Nephron progenitor cell (in vitro differentiated cells): Measurements from ENCODE around the gene EPN3.

Experiments
- DNase-seq: peaks from one replicate; pipeline ENCODE4 v3.0.0; 2021
- H3K27ac Mint-ChIP-seq: 2 replicates; pipeline ENCODE4 v1.8.0; 2021; ENCODE audit warnings: mild to moderate bottlenecking, moderate library complexity, mixed read lengths
- H3K27me3 Mint-ChIP-seq: 2 replicates; pipeline ENCODE4 v1.8.0; 2021; ENCODE audit warnings: mild to moderate bottlenecking, low read depth, mixed read lengths; ENCODE audit not compliant: poor library complexity
- H3K36me3 Mint-ChIP-seq: 2 replicates; pipeline ENCODE4 v1.8.0; 2021; ENCODE audit warnings: low read depth, mixed read lengths
- H3K4me1 Mint-ChIP-seq: 2 replicates; pipeline ENCODE4 v1.8.0; 2021; ENCODE audit warnings: mixed read lengths
- H3K4me3 Mint-ChIP-seq: 2 replicates; pipeline ENCODE4 v1.8.0; 2021; ENCODE audit warnings: mild to moderate bottlenecking, moderate library complexity, mixed read lengths
- H3K9me3 Mint-ChIP-seq: 2 replicates; pipeline ENCODE4 v1.8.0; 2021; ENCODE audit warnings: mild to moderate bottlenecking, moderate library complexity, mixed read lengths
- TF ChIP-seq, protein P1 (sequence below): fragments of 200-600 bp; sonication (generic); IDR thresholded peaks from 2 replicates; pipeline ENCODE4 v1.5.0; 2021; ENCODE audit warnings: antibody characterized with exemption

EPN3 gene

DNA sequence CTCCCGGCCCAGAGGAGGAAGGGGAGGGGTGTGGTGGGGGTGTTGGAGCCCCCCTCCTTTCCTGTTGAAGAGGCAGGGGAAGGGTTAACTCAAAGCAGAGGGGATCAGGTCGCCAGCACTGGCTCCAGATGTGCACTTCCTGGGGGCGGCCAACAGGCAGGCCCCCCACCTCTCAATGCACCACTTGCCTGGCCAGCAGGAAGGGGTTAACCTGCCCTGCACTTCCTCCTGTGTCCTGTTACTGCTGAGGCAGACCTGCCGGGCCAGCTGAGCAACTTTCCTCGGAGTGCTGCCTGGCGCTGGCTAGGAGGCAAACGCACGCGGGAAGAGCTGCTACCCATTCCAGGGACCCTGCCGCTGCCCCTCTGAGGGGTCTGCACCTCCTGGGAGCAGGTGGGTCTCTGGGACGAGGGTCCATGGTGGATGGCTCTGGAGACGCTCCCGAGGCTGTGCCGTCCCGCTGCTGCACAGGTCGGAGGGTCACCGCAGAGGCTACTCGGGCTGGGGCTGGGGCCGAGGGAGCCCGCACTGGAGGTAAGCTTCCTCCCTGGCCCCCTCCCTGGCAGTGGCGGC is at the start of gene EPN3:
Gene EPN3, plus strand, starts transcription at position 284 of the 573 bp plus-strand sequence. CDS start 3,822 bp downstream, outside the sequence.
- Mint-ChIP-seq H3K9me3 (no peaks in the 10 kb centered on the region), H3K27ac (no peak within 1 kb of the TSS), H3K27me3 (peaks cover 70% of the 10 kb centered on the region), H3K4me3 (peak within 1 kb of the TSS; percentile 74), H3K36me3 (no peaks in the 10 kb centered on the region), H3K4me1 (peaks cover 51% of the 10 kb centered on the region)
- TF ChIP-seq, protein P1, sequence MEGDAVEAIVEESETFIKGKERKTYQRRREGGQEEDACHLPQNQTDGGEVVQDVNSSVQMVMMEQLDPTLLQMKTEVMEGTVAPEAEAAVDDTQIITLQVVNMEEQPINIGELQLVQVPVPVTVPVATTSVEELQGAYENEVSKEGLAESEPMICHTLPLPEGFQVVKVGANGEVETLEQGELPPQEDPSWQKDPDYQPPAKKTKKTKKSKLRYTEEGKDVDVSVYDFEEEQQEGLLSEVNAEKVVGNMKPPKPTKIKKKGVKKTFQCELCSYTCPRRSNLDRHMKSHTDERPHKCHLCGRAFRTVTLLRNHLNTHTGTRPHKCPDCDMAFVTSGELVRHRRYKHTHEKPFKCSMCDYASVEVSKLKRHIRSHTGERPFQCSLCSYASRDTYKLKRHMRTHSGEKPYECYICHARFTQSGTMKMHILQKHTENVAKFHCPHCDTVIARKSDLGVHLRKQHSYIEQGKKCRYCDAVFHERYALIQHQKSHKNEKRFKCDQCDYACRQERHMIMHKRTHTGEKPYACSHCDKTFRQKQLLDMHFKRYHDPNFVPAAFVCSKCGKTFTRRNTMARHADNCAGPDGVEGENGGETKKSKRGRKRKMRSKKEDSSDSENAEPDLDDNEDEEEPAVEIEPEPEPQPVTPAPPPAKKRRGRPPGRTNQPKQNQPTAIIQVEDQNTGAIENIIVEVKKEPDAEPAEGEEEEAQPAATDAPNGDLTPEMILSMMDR = no peak
- DNase-seq = no peak

DNA sequence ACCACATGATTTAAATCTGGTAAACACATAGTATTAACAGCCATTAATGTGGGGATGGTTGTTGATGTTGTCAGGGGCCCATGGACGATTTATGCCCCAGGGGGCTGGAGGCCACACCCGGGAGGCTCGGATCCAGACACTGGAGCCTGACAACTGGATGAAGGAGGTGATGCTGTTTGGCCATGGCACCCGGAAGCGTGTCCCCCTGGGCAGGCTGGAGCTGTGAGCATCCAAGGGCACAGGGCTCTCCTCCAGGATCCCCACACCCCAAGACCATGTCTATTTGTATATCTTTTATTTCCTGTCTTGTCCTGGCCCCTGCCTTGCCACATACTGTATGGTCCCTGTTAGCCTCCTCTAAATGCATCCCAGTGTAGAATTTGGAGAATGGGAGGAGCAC is 49.3 kb upstream of the EPN3 start:
- DNase-seq = no peak
- Mint-ChIP-seq H3K4me1 (peaks cover 21% of the 10 kb centered on the region), H3K9me3 (no peaks in the 10 kb centered on the region)

DNA sequence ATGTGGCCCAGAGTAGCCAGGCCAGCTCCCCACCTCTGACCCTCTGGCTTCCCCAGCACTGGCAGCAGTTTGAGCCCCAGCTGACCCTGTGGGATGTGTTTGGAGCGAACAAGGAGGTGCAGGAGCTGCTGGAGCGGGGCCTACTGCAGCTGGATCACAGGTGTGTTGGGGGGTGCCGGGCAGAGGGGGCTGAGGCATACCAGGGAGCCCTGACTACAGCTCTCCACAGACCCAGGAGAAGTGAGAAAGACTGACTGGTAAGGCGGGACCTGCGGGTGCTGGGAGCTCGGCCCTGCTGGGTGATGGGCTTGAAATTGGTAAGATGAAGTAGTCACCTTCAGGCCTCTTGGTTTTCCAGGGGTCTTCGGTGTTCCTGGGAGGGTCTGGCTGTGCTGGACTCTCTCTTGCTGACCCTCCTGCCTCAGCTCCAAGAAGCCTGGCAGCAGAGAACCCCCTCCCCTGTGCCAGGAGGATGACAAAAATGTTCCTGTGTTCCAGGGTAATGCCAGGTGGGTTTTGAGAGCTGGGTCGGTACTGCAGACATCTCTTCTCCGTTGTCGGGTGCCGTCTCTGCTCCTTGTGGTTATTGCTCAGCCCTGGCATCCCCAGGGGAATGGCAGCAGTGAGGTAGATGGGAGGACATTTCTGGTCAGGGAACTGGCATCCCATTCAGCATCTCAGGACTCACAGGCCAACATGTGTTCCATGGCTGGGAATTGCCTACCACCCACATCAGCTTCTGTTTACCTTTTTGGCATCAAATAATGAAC is 48.0 kb upstream of the EPN3 start:
- peaks cover 15% of the 10 kb centered on the region for H3K4me1 Mint-ChIP-seq
- no peak for DNase-seq
- H3K4me3 Mint-ChIP-seq = no peak overlapping the region
- peaks cover 30% of the 10 kb centered on the region for H3K36me3 Mint-ChIP-seq
- TF ChIP-seq, protein P1 = no peak
- no peaks in the 10 kb centered on the region for H3K9me3 Mint-ChIP-seq
- H3K27me3 Mint-ChIP-seq = peaks cover 6% of the 10 kb centered on the region
- H3K27ac Mint-ChIP-seq = no peak overlapping the region

More for the DNA sequence above, 49.3 kb upstream of the EPN3 start:
- Mint-ChIP-seq H3K27ac (no peak overlapping the region), H3K36me3 (peaks cover 30% of the 10 kb centered on the region), H3K4me3 (no peak overlapping the region), H3K27me3 (peaks cover 9% of the 10 kb centered on the region)
- TF ChIP-seq, protein P1 = no peak

DNA sequence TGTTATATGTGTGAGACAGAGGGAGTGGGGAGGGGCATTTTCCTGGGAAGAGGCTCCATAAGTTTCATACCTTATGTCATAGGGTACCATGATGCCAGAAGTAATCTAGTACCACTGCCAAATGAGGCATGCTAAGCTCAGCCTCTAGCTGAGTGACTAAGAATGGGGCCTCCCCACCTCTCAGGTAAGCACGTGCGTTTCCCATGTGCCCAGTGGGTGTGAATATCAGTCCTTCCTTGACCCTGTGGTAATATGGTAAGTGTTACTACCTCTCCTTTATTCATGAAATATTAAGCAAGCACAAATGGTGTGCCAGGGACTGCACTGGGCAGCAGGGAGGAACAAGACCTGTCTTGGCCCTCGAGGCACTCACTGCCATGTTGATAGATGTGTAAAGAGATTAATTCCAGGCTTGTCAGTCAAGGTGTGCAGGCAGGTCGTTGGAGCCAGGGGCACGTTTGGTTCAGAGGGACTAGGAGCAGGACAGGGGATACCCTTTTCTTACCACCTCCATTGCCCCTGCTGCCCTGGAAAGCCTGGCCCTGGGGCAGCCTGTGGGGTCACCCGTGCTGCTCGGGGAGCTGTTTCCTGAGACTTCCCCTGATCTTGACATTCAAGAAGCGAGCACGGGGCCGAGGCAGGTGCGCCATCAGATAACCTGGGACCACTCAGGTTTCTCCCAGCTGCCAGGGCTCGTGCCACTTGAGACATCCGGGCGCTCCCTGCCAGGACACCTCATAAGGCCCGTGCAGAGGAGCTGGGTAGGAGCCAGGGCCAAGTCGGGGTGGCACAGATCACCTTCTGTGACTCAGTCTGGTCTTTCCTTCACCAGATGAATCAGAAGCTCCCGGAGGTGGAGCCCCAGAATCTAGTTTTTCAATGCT is 45.1 kb upstream of the EPN3 start:
- DNase-seq = no peak

DNA sequence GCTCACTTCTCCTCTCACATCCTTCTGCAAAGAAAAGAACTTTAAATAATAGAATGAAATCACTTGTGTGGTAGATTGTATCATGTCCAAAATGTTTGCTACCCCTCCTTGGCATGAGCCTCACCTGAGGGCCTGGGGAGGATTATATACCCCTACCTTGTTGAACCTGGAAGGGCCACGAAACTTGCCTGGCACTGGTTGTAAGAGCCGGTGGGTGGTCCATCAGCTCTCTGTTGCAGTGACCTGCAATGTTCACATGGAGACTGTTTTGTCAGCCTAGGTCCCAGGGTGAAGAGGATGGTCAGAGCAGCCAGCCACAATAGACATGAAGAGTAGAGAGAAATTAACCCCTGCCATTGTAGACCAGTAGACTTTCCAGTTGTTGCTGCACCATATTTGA is 43.7 kb upstream of the EPN3 start:
- H3K4me3 Mint-ChIP-seq = no peak overlapping the region
- no peak for DNase-seq
- no peaks in the 10 kb centered on the region for H3K9me3 Mint-ChIP-seq
- H3K36me3 Mint-ChIP-seq = peaks cover 21% of the 10 kb centered on the region
- TF ChIP-seq, protein P1 = no peak
- no peaks in the 10 kb centered on the region for H3K4me1 Mint-ChIP-seq
- no peak overlapping the region for H3K27ac Mint-ChIP-seq
- H3K27me3 Mint-ChIP-seq = peaks cover 13% of the 10 kb centered on the region

More for the DNA sequence above, 45.1 kb upstream of the EPN3 start:
- TF ChIP-seq, protein P1 = no peak
- Mint-ChIP-seq H3K4me1 (peaks cover 6% of the 10 kb centered on the region), H3K27ac (no peak overlapping the region), H3K9me3 (no peaks in the 10 kb centered on the region), H3K27me3 (peaks cover 13% of the 10 kb centered on the region), H3K4me3 (no peak overlapping the region), H3K36me3 (peaks cover 27% of the 10 kb centered on the region)
